DOHH2 (cell line): ENCODE results near the gene RIPK4.

Source experiments
- H3F3A ChIP-seq: fragments of 200-600 bp; sonication (generic), shearing (Covaris generic); 2 replicates; pipeline ENCODE4 v1.6.0; 2016; ENCODE audit warnings: antibody characterized with exemption, mild to moderate bottlenecking; ENCODE audit not compliant: control insufficient read depth, insufficient read depth
- H3K27ac ChIP-seq: fragments of 200-600 bp; sonication (generic); 2 replicates; pipeline ENCODE4 v1.5.1; 2014; ENCODE audit warnings: low read depth, mild to moderate bottlenecking, low read length, moderate library complexity
- H3K27me3 ChIP-seq: fragments of 200-600 bp; sonication (generic); 2 replicates; pipeline ENCODE4 v1.6.1; 2014; ENCODE audit warnings: mild to moderate bottlenecking, low read length, mixed read lengths; ENCODE audit not compliant: control insufficient read depth
- H3K36me3 ChIP-seq: fragments of 200-600 bp; sonication (generic); 2 replicates; pipeline ENCODE4 v1.6.1; 2014; ENCODE audit warnings: mild to moderate bottlenecking, low read length, moderate library complexity, mixed read lengths; ENCODE audit not compliant: control insufficient read depth
- H3K4me1 ChIP-seq: fragments of 200-600 bp; sonication (generic); 2 replicates; pipeline ENCODE4 v1.6.1; 2014; ENCODE audit warnings: mild to moderate bottlenecking, low read length, mixed read lengths; ENCODE audit not compliant: control insufficient read depth
- H3K4me2 ChIP-seq: fragments of 200-600 bp; sonication (generic); 2 replicates; pipeline ENCODE4 v1.6.0; 2014; ENCODE audit warnings: mild to moderate bottlenecking, low read length, moderate library complexity
- H3K4me3 ChIP-seq: fragments of 200-600 bp; sonication (generic); 2 replicates; pipeline ENCODE4 v1.5.1; 2014; ENCODE audit warnings: mild to moderate bottlenecking, low read length, mixed read lengths
- H3K79me2 ChIP-seq: fragments of 200-600 bp; sonication (generic); 2 replicates; pipeline ENCODE4 v1.6.1; 2014; ENCODE audit warnings: mild to moderate bottlenecking, low read length, mixed read lengths; ENCODE audit not compliant: control insufficient read depth
- H3K9me2 ChIP-seq: fragments of 200-600 bp; sonication (generic); replicated peaks from 2 replicates; pipeline ENCODE4 v1.6.1; 2014; ENCODE audit warnings: mild to moderate bottlenecking, low read length, mixed read lengths; ENCODE audit not compliant: control insufficient read depth
- H3K9me3 ChIP-seq: fragments of 200-600 bp; sonication (generic); 2 replicates; pipeline ENCODE4 v1.6.1; 2014; ENCODE audit warnings: antibody characterized with exemption, low read length, mixed read lengths; ENCODE audit not compliant: control insufficient read depth, insufficient read depth
- H4K20me1 ChIP-seq: fragments of 200-600 bp; sonication (generic); 2 replicates; pipeline ENCODE4 v1.6.0; 2014; ENCODE audit warnings: low read depth, mild to moderate bottlenecking, antibody characterized with exemption, low read length, moderate library complexity; ENCODE audit not compliant: control insufficient read depth, insufficient read depth
- EZH2phosphoT487 ChIP-seq: fragments of 200-600 bp; sonication (generic); IDR thresholded peaks from 2 replicates; pipeline ENCODE4 v1.6.1; 2017; ENCODE audit warnings: borderline replicate concordance, mild to moderate bottlenecking, antibody characterized with exemption, low read length, moderate library complexity, mixed read lengths
- TF ChIP-seq, protein P1 (sequence below): fragments of 200-600 bp; sonication (generic); IDR thresholded peaks from one replicate; pipeline ENCODE4 v1.5.1; 2014; ENCODE audit warnings: antibody characterized with exemption, mild to moderate bottlenecking, low read depth, low read length; ENCODE audit not compliant: poor library complexity, severe bottlenecking

Gene RIPK4

DNA sequence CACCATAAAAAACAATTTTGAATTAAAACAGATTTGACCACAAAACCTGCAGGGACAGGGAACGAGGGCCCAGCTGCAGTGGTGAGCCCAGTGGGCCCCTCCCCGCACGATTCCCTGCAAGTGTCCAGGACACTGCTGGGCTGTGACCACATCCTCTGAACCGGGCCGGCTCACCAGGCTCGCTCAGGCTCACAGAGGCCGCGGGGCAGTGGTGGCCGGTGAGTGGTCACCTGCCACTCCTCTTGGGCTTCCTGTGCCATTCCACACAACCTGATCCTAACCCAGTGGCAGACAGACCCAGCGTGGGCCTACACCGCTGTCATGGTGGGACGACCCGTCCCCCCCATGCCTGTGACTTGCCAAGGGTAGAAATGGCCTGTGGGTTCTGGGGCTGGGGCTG, 36.5 kb upstream of the RIPK4 start:
- no peak for TF ChIP-seq EZH2phosphoT487
- TF ChIP-seq, protein P1, sequence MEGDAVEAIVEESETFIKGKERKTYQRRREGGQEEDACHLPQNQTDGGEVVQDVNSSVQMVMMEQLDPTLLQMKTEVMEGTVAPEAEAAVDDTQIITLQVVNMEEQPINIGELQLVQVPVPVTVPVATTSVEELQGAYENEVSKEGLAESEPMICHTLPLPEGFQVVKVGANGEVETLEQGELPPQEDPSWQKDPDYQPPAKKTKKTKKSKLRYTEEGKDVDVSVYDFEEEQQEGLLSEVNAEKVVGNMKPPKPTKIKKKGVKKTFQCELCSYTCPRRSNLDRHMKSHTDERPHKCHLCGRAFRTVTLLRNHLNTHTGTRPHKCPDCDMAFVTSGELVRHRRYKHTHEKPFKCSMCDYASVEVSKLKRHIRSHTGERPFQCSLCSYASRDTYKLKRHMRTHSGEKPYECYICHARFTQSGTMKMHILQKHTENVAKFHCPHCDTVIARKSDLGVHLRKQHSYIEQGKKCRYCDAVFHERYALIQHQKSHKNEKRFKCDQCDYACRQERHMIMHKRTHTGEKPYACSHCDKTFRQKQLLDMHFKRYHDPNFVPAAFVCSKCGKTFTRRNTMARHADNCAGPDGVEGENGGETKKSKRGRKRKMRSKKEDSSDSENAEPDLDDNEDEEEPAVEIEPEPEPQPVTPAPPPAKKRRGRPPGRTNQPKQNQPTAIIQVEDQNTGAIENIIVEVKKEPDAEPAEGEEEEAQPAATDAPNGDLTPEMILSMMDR = no peak
- peaks cover 29% of the 10 kb centered on the region for H3K79me2 ChIP-seq
- H3K36me3 ChIP-seq = peaks cover 92% of the 10 kb centered on the region
- H3K4me2 ChIP-seq = no peak overlapping the region
- no peaks in the 10 kb centered on the region for H3K9me2 ChIP-seq
- no peaks in the 10 kb centered on the region for H3K9me3 ChIP-seq
- no peaks in the 10 kb centered on the region for H3K27me3 ChIP-seq
- no peaks in the 10 kb centered on the region for H3K4me1 ChIP-seq
- no peak overlapping the region for H3K27ac ChIP-seq
- no peak overlapping the region for H3K4me3 ChIP-seq
- no peaks in the 10 kb centered on the region for H3F3A ChIP-seq
- peaks cover 11% of the 10 kb centered on the region; the same call in 1 of the 2 replicates for H4K20me1 ChIP-seq

DNA sequence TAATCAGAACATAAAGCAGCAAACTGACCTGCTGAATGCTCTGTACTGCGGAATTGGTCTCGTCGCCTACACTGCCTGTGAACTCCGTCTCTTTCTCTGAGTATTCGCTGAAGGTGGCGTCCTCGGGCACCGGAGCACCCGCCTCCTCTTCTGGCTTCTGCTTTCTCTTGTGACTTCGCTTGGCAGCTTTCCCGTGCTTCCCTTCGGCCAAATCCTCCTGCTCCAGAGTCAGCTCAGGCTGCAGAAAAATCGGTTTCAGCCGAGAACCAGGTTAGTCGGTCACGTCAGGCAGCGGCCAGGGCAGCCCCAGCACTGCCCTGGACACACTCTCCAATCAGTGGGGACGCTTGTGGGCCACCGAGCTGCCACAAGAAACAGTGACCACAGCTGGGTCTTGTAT, 35.8 kb upstream of the RIPK4 start:
- Histone ChIP-seq H4K20me1 (peaks cover 11% of the 10 kb centered on the region; the same call in 1 of the 2 replicates), H3K27ac (no peak overlapping the region)
- TF ChIP-seq, protein P1 = no peak
- no peak for TF ChIP-seq EZH2phosphoT487

DNA sequence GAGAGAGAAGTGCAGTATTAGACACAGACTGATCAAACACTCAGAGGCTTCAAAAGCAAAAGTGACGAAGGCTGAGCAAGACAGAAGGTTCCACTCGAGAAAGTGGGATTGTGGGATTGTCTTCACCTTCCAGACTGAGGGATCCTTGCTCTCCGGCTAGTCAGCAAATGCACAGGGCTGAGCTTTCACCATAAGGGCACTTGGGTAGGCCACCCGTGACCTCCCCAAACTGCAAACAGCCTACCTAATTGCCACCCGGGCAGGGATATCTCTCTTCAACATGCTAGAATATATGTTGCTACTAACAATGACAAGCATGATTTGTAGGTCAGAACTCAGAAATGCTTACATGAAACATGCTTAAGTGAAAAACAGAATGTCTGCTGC, 35.3 kb upstream of the RIPK4 start:
- no peaks in the 10 kb centered on the region for H3K9me3 ChIP-seq
- no peak overlapping the region for H3K4me3 ChIP-seq
- H3K4me2 ChIP-seq = no peak overlapping the region
- TF ChIP-seq, protein P1 = no peak
- H3K4me1 ChIP-seq = no peaks in the 10 kb centered on the region
- peaks cover 88% of the 10 kb centered on the region for H3K36me3 ChIP-seq
- H3K27ac ChIP-seq = no peak overlapping the region
- peaks cover 18% of the 10 kb centered on the region for H3K79me2 ChIP-seq
- H3K27me3 ChIP-seq = no peaks in the 10 kb centered on the region
- peaks cover 3% of the 10 kb centered on the region; the same call in 1 of the 2 replicates for H3F3A ChIP-seq
- H4K20me1 ChIP-seq = peaks cover 11% of the 10 kb centered on the region; the same call in 1 of the 2 replicates
- H3K9me2 ChIP-seq = no peaks in the 10 kb centered on the region

More for the DNA sequence above, 35.8 kb upstream of the RIPK4 start:
- Histone ChIP-seq H3K9me3 (no peaks in the 10 kb centered on the region), H3K4me1 (no peaks in the 10 kb centered on the region), H3K4me2 (no peak overlapping the region), H3K36me3 (peaks cover 92% of the 10 kb centered on the region), H3K27me3 (no peaks in the 10 kb centered on the region), H3K9me2 (no peaks in the 10 kb centered on the region), H3K4me3 (no peak overlapping the region), H3F3A (peaks cover 3% of the 10 kb centered on the region; the same call in 1 of the 2 replicates), H3K79me2 (peaks cover 23% of the 10 kb centered on the region)
